HG03175 (cell line): Measurements from ENCODE around the gene LTBP1.

ENCODE experiments used
- ATAC-seq: cut with Tn5 transposase; IDR thresholded peaks from one replicate; pipeline ENCODE4 v1.9.1; 2021; ENCODE audit warnings: mild to moderate bottlenecking, moderate library complexity; ENCODE audit not compliant: unreplicated experiment

The LTBP1 gene

DNA sequence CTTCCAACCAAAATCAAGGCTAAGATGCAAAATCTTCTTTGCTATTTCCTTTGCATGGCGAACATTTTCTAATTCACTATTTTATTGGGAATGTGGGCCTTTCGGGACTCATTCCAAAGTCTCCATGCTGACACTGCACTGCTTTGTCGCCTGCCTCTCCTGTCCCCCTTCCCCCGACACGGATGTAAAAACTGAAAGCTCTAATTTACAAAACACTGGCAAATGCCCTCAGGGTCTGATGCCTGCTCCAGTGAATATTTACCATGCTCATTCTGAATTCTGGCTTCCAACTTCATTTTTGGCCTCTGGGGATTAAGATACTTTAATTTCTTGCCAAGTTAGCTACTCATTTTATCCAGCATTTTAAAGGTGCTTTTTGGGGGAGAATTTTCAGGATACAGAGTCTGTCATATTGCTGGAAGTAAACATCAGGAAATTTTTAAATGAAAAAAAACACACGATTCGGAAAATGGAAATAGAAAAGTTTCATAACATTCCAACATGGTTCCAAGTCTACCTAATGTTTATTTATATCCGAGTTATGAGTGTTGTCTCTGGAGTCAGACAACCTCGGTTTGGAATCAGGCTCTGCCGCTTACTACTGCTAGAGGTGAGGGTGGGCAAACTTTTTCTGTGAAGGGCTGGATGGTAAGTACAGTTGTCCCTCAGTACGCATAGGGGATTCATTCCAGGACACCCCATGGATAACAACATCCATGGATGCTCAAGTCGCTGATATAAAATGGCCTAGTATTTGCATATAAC is 14.6 kb upstream of the LTBP1 start:
- no peak for ATAC-seq

DNA sequence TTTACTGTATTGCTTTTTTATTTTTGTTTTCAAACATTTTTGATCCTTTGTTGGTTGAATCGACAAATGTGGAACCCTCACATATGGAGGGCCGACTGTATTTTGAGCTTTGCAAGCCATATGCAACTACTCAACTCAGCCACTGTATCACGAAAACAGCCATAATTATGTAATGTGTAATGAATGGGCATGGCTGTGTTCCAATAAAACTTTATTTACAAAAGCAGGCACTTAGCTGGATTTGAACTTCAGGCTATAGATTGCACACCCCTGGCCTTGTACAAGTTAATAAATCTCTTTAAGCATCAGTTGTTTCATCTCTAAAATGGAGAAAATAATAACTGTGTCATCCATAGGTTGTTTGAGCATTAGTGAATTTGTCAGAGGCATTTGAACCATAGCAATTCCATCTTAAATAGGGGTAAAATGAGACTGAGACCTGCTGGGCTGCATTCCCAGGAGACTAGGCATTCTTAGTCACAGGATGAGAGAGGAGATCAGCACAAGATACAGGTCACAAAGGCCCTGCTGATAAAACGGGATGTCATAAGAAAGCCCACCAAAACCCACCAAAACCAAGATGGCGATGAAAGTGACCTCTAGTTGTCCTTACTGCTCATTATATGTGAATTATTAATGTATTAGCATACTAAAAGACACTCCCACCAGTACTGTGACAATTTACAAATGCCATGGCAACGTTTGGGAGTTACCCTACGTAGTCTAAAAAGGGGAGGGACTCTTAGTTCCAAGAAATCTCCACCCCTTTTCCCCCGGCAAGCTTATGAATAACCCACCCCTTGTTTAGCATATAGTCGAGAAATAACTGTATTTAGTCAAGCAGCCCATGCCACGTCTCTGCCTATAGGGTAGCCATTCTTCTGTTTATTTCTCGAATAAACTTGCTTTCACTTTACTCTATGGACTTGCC is 13.7 kb upstream of the LTBP1 start:
- no peak for ATAC-seq

DNA sequence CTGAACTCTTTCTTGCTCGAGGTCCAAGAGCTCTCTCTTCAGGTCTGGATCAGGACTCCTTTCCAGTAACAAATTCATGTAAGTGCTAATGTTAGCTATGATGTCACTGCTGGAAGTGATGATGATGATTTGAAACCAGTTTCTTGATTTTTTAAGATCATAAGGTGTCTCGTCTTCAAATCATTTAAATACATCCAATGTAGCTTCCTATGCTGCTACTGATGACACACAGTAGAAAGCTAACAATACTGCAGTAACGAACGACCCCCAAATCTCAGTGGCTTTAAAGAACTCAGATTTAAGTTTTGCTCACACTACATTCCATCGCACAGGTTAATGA is 13.0 kb upstream of the LTBP1 start:
- no peak for ATAC-seq

DNA sequence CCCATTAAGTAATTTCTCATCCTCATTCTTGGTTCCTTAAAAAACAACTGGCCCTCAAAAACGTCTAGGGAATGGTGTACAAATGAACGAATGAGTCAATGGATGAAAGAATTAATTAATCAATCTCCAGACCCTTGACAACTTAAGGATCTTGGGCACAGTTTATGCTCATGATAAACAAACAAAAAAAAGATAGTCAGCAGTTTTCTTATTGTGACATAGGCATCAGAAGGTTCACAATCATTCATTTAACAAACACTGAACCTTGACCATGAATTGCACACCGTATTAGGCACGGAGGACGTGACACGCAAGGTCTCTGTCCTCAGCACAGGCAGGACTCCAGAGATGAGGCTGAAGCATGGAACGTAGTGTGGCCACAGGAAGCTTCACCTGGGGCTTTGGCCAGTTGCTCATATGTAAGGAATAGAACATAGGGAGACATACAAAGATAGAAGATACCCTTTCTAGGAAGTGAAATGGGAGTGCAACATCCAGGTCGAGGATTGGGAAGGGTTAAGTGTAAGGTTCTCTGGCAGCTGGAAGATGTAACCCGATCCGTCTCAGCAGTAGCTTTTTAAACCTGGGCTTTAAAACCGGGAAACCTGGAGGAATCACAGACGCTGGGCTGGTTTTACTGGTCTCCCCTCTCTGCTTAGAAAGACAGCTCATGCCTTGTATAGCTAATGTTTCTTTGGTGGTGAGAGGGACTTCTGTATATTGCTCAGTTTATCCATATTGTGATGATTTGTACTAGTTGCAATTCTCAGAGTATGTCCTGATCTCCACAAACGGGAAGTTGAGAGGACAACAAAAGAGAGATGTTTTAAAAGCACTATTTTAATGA is 8.9 kb upstream of the LTBP1 start:
- no peak for ATAC-seq

DNA sequence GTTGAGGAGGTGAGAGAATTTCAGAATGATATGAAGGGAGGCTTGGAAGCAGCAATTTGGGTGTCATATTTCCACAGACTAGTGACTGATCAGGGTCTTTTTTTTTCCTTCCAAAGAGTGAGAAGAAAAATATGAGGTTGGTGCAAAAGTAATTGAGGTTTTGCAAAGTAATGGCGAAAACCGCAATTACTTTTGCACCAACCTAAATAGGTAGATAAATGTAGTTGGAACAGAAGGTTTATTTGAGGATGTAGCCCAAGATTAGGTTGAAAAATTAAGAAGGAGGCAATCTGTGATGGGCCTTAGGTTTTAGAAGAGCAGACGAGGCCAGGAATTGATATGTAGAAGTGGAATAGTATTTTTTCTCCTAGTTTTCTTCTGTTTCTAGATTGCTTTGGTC is 7.8 kb upstream of the LTBP1 start:
- no peak for ATAC-seq

DNA sequence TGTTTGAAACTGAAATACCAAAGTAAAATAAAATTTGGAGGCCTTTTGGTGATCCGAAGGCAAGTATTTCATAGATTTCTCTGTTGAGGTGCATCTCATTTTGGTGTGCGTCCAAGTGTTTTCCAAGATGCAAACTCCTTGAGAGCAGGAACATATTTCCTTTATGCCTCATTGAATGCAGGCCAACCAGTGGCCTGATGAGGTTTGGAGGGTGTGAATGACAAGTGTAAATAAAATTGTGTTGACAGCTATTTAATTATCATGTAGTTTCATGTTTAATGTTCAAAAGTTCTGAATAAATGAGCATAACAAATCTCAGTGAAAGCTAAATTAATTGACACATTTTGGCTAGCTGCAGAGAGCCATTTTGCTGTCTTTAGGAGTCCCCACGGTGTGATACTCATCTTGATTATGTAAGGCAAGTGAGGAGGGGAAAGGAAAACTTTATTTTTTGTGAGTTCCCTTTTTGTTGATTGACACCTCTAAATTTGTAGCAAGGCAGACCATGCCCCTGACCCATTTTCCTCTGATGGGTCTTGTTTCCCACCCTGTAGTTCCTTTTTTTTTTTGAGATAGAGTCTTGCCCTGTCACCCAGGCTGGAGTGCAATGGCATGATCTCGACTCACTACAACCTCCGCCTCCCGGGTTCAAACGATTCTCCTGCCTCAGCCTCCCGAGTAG is 6.3 kb upstream of the LTBP1 start:
- ATAC-seq = no peak

DNA sequence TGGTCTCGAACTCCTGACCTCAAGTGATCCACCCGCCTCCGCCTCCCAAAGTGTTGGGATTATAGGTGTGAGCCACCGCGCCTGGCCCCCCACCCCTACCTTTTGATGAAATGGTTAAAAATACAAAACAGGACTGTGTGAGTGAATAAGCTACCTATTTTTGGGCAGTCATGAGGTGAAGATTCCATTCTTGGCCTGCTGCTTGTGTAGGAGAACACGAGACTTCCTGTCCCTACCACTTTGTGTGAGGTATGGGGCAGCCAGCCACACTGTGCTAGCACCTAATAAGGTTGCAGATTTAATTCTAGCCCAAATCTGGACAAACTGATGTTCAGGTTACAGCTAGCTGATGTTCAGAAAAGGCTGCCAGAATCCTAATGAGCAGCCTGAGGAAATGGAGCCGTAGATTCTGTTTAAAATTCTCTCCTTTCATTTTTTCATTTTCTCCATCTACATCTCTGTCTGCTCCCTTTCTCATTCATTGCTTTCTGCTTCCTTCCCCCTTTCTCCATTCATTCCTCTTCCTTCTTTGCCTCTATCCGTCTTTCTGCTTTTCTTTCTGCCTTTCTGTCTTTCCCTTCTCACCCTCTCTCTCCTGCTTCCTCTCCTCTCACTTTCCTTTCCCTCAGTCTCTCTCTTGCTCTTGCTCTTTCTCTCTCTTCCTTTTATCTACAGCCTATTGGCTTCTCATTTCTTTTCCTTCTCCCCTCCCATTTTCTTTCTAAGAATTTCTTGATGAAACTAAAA is 4.6 kb upstream of the LTBP1 start:
- ATAC-seq = no peak

DNA sequence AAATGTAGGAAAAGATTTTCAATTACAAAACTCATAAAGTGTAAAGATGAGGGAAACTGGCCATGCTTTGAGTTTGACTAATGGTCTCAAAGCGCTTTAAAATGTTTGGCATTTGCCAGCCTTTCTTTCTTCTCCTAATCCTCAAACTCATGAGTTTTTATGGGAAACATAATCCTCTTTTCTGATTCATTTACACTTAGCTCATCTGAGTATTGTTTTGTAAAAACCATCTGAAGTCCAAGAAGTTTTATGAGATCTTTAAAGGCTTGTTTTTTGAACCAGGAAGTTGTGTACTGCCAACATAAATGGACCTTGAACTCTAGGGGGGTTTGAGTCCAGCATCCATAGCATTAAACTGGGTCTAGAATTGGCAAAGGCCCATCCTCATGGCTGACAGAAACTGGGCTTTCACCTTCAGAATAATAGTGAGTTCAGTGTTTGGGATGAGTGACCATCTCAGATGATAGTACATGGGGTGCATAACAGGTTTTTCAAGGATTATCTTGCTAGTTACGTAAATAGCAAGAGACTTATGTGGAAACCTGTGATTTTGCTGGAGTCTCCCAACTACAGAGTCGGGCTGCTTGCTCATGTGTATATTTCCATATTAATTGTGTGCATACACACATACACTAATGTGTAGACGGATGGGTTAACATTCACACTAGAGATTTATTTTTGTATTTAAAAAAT is 3.8 kb upstream of the LTBP1 start:
- ATAC-seq = no peak

DNA sequence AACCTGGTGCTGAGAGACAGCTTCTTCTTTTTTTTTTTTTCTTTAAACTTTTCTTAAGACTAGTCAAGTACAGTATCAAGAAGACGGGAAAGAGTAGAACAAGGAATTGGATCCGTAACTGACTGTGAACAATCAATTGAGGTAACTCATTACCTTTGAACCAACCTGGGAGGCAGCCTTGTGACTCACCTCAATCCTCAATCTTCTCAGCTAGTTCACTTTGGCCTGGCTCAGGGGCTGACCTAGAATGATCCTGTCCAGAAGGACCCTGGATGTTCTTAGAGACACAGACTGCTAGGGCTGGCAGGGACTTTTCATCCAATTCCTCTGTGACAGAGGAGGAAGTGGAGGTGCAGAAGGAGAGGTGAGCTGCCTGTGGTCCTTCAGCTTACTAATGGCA is 1.5 kb upstream of the LTBP1 start:
- no peak for ATAC-seq

DNA sequence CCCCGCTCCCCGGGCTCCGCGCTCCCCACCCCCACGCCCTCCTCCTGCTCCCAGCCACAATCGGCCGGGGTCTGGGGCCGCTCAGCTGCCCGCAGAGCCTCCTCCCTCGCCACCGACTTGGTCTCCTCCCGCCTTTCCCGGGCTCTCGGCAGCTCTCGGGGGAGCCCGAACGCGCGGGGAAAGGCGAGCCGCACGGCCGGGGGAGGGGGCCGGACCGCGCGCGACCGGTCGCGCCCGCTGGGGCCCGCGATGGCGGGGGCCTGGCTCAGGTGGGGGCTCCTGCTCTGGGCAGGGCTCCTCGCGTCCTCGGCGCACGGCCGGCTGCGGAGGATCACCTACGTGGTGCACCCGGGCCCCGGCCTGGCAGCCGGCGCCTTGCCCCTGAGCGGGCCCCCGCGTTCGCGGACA is 327 bp downstream of the LTBP1 start:
- peak; percentile 14 for ATAC-seq

DNA sequence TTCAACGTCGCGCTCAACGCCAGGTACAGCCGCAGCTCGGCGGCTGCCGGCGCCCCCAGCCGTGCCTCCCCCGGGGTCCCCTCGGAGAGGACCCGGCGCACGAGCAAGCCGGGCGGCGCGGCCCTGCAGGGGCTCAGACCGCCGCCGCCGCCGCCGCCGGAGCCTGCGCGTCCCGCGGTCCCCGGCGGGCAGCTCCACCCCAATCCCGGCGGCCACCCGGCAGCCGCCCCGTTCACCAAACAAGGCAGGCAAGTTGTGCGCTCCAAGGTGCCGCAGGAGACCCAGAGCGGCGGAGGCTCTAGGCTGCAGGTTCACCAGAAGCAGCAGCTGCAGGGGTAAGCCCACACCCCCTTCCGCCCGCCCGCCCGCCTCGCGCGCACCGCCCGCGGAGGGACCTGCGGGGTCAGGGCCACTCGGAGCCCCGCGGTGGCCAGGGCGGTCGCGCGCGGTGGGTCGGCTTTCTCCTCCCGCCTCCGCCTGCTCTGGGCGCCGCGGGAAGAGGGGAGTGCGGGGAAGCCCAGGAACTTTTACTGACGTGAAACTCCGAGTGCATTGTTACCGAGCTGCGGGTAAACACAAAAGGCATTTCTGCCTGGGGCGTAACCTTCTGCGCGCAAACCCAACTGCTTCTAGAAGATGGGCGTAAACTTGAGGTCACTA is 861 bp downstream of the LTBP1 start:
- peak; percentile 31 for ATAC-seq

DNA sequence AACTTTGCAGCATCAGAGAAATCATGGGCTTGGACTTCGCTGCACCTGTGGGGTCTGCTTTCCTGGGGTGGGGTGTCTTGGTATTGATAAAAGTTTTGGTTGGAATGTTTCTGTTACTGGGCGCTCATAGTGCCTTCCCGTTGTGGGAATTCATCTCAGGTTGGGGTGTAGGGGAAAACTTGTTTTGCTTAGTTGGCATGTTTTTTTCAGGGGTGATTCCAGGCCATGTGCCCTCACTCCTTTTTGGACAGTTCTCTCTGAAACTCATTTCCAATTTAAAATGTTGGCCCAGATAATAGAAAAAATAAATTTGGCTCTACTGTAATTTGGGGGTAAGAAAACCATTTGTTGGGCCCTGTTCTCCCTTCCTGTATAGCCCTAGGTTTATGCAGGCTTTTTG is 1.5 kb downstream of the LTBP1 start:
- no peak for ATAC-seq

DNA sequence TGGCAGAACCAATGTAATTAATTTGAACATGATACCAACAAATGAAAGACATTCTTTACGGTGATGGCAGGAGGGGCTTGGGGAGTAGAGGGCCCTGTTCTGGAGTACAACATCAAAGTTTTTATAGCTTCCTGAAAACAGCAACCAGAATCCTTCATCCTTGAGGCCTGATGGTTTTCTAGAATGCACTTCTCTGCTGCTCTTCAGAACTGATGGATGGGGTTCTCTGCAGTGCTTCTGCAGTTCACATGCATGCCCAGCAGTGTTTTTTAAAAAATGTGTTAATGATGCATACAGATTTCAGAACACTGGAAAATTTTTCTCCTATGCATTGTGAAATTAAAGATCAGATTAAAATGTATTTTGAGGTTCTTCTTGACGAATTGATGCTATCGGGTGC is 2.5 kb downstream of the LTBP1 start:
- no peak for ATAC-seq

DNA sequence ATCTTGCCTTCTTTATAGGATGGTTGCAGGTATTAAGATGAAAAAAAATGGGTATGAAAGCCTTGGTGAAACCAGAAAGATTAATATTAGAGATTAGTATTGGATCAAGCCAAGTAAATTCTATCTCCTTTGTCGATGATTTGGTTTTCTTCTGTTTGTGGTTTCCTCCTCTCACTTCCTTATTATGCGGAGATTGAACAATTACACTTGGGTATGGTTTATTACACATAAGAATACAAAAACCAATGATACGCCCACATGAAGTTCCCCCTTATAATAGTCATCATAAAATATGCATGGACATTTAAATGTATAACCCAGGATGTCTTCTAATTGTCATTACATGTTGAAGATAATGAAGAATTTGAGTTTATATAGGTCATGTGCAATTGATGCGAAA is 4.9 kb downstream of the LTBP1 start:
- ATAC-seq = no peak

DNA sequence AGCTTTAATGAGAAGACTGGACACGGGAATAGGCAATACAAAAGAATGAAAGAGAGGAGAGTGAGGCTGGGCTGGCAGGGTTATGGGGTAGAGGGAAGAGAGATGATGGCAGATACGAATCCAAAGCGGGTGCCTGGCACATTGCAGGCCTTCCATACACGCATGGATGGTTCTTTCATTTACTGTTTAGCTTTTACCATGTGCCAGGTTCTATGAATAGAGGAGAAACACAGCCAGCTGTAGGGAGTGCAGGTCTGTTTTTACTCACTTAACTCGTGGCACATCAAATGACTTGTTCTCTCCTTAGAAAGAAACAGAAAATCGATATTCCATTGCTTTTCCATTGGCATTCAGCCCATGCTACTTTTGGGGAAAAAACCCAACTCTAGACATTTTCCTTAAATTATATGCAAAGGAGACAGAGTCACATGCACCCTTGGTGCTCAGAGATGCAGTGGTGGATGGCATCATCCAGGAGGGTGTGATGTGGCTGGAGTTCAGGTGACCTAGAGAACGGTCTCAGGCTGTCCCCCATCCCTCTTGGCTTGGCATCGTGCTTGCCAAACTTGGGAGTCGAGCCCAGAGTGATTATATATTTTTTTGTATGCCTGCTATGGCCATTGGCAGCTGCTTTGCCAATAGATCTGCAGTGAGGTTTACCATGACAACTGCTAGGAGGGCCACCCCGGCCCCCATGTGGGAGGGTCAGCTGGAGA is 6.2 kb downstream of the LTBP1 start:
- ATAC-seq = no peak

DNA sequence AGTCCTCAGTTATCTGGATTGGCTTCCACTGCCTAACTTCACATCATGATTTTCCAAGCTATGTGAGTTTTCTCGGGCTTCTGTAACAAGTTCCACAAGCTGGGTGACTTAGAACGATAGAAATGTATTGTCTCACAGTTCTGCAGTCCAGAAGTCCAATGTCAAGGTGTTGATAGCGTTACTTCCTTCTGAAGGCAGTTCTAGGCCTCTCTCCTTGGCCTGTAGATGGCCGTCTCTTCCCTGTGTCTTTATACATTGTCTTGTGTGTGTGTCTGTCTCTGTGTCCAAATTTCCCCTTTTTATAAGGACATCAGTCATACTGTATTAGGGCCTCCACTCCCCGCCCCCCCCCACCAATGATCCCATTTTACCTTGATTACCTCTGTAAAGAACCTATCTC is 7.5 kb downstream of the LTBP1 start:
- no peak for ATAC-seq

DNA sequence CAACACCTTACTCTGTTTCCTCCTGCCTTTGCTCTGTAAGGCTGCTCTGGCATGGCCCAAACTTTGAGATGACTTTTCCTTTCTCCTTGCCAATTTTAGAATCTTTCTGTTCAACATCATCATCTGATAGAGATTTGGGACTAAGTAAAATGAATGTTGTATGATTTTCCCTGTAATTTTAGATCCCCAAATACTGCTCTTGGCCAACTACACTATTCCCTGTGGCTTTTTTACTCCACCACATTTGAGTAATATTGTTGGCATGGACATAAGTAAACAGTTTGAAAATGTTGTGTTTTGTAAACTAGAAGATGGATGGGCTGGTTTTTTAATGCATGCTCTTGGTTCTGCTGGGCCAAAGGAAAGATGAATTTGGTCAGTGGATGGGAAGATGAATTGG is 12.1 kb downstream of the LTBP1 start:
- ATAC-seq = no peak

DNA sequence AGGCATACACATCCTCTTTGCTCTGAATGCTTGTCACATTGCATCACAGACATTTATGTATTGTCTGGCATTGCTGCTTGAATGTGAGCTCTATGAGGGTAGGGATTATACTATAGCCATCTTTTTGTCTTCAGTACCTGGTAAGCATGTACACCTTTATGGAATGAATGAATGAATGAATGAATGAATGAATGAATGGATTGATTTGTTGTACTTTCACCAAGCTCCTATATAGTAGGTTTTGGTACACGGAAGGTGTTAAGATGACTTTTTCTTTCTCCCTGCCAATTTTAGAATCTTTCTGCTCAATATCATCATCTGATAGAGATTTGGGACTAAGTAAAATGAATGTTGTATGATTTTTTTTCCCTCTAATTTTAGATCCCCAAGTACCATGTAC is 13.5 kb downstream of the LTBP1 start:
- ATAC-seq = no peak
